PC-9 (cell line): ENCODE results near the gene CDO1. TPM values are rescaled to one million over a fixed set of nuclear protein-coding genes. Genes with fewer than 3 reads are reported as not detected.
"Not testable (repeated sequence)": the region's sequence is repeated elsewhere in the genome, so short reads cannot be mapped to it uniquely, and the experiment has no call there.

ENCODE experiments used
- BruUV-seq: library from RNA; stranded (reverse); fragments of 400-500 nt; replicated peaks from 2 replicates; lab custom pipeline; 2021; lab: Mats Ljungman, UMichigan
- CTCF ChIA-PET: fragments of 300-600 bp; sonication (Branson Sonifier 250); formaldehyde crosslinking; loops from one replicate; lab custom pipeline; 2022; ENCODE audit warnings: antibody characterized with exemption; lab: Charles Lee
- POLR2A ChIA-PET: fragments of 300-600 bp; sonication (Branson Sonifier 250); formaldehyde crosslinking; loops from one replicate; lab custom pipeline; 2022; ENCODE audit warnings: antibody characterized with exemption; ENCODE audit not compliant: unreplicated experiment; lab: Charles Lee
- DNase-seq, 2 experiments: peaks; one replicate each; pipeline versions ENCODE4 v3.0.0 to v3.0.0-alpha.2; 2015 to 2022; ENCODE audit warnings: mixed read lengths in 1 of 2
- H2AFZ ChIP-seq: fragments of 200-600 bp; sonication (generic); 2 replicates; pipeline ENCODE4 v1.8.1; 2017; ENCODE audit warnings: antibody characterized with exemption
- H3F3A ChIP-seq: fragments of 200-600 bp; sonication (generic); 2 replicates; pipeline ENCODE4 v1.8.1; 2017; ENCODE audit warnings: antibody characterized with exemption, mild to moderate bottlenecking, low read depth; ENCODE audit not compliant: insufficient read depth
- H3K27ac ChIP-seq: fragments of 200-600 bp; sonication (generic); 2 replicates; pipeline ENCODE4 v1.6.1; 2016; ENCODE audit warnings: mixed run types
- H3K27me3 ChIP-seq: fragments of 200-600 bp; sonication (generic); 2 replicates; pipeline ENCODE4 v1.6.1; 2016; ENCODE audit warnings: low read depth, mixed run types; ENCODE audit not compliant: insufficient read depth
- H3K36me3 ChIP-seq: fragments of 200-600 bp; sonication (generic); 2 replicates; pipeline ENCODE4 v1.6.1; 2016; ENCODE audit warnings: low read depth, mixed run types
- H3K4me1 ChIP-seq: fragments of 200-600 bp; sonication (generic); replicated peaks from 2 replicates; pipeline ENCODE4 v1.6.1; 2016; ENCODE audit warnings: mixed run types; ENCODE audit not compliant: insufficient read depth
- H3K4me2 ChIP-seq: fragments of 200-600 bp; sonication (generic); 2 replicates; pipeline ENCODE4 v1.6.1; 2017; ENCODE audit warnings: mixed run types
- H3K4me3 ChIP-seq: fragments of 200-600 bp; sonication (generic); 2 replicates; pipeline ENCODE4 v1.6.1; 2016; ENCODE audit warnings: mixed run types
- H3K79me2 ChIP-seq: fragments of 200-600 bp; sonication (generic); 2 replicates; pipeline ENCODE4 v1.6.1; 2017; ENCODE audit warnings: low read depth, mixed run types
- H3K9me2 ChIP-seq: fragments of 200-600 bp; sonication (generic); 2 replicates; pipeline ENCODE4 v1.8.1; 2017; ENCODE audit warnings: mild to moderate bottlenecking; ENCODE audit not compliant: insufficient read depth
- H3K9me3 ChIP-seq: fragments of 200-600 bp; sonication (generic); 2 replicates; pipeline ENCODE4 v1.8.1; 2016; ENCODE audit warnings: low read depth; ENCODE audit not compliant: insufficient read depth
- H4K20me1 ChIP-seq: fragments of 200-600 bp; sonication (generic); 2 replicates; pipeline ENCODE4 v1.8.1; 2017; ENCODE audit not compliant: insufficient read depth
- CTCF ChIP-seq: fragments of 200-600 bp; sonication (generic); conservative IDR thresholded peaks from 2 replicates; pipeline ENCODE4 v1.6.1; 2017; ENCODE audit warnings: mixed run types, antibody characterized with exemption, mild to moderate bottlenecking, moderate library complexity
- EZH2 ChIP-seq: fragments of 200-600 bp; sonication (generic); IDR thresholded peaks from 2 replicates; pipeline ENCODE4 v1.8.0; 2017; ENCODE audit warnings: antibody characterized with exemption, low read depth
- intact Hi-C: fragments of 100-400 bp; cut with micrococcal nuclease; formaldehyde crosslinking; loops from one replicate; pipeline ENCODE4 v1.10.0; 2022; ENCODE audit not compliant: unreplicated experiment
- total RNA-seq: library from RNA; stranded (reverse); gene quantifications from 2 replicates; pipeline ENCODE4 v1.2.3, GENCODE V29; 2021

Gene CDO1
- total RNA-seq, 1 experiment from 2014 or later = not detected

DNA sequence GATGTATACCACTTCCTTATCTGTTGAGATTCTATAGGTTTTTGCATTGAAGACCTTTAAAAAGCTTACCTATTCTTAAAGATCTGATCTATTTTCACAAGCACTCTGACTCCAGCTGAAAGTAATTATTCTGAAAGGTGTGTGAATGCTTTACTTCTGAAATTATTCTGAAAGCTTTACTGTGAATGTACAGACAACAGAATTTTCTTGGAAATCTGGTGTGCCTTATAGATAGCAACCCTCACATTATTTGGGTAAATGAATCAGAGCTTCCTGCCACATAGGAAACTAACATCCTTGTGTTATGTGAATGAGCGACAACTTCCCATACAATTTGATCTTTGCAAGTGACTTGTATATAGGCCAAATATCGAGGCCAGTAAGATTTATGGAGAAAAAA is 6.5 kb downstream of the CDO1 start:
- no TSS peak for BruUV-seq
- Histone ChIP-seq H3F3A (no peaks in the 10 kb centered on the region), H3K27me3 (no peaks in the 10 kb centered on the region), H3K4me1 (peaks cover 10% of the 10 kb centered on the region), H2AFZ (no peak overlapping the region), H3K27ac (no peak overlapping the region), H3K4me3 (no peak overlapping the region), H3K9me3 (no peaks in the 10 kb centered on the region), H3K36me3 (no peaks in the 10 kb centered on the region), H4K20me1 (no peaks in the 10 kb centered on the region), H3K4me2 (no peak overlapping the region), H3K9me2 (no peaks in the 10 kb centered on the region; the same call in 1 of the 2 replicates), H3K79me2 (no peaks in the 10 kb centered on the region)
- TF ChIP-seq CTCF (no peak), EZH2 (no peak)
- intact Hi-C loops = no loop called here
- DNase-seq = no peak
- ChIA-PET POLR2A (no interaction called here), CTCF (no interaction called here)

DNA sequence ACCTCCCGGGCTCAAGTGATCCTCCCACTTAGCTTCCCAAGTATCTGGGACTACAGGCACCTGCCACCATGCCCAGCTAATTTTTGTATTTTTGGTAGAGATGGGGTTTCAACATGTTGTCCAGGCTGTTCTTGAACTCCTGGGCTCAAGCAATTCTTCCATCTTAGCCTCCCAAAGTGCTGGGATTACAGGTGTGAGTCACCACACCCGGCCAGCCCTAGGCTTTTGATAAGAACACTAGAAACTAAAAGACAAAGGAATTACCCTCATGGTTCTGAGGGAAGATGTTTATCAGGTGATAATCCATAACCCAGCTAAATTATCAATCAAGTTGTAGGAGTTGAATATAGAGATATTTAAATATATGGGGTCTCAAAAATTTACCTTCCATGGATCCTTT is 8.4 kb downstream of the CDO1 start:
- H3K79me2 ChIP-seq, H3K4me3 ChIP-seq, intact Hi-C loops, H3K27ac ChIP-seq, H2AFZ ChIP-seq, H3K36me3 ChIP-seq, POLR2A ChIA-PET, H4K20me1 ChIP-seq, H3K4me1 ChIP-seq, H3K9me2 ChIP-seq, DNase-seq, BruUV-seq, H3K4me2 ChIP-seq, H3K27me3 ChIP-seq, H3K9me3 ChIP-seq, H3F3A ChIP-seq, CTCF ChIA-PET: not testable (repeated sequence)

DNA sequence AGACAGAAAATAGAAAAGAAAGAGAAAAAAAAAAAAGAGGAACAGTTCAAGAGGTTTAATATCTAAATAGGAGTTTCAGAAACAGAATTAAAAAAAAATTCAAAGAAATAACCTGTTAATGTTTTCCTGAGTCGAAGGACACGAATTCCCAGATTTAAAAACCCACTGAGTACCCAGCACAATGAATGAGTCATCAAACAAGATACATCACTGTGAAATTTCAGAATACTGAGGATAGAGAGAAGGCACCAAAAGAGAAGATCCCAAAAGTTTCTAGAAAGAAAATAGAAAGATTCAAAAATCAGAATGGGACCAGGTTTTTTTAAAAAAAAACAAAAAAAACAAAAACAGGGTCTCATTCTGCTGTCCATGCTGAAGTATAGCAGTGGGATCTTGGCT is 8.8 kb downstream of the CDO1 start:
- ChIA-PET POLR2A (no interaction called here), CTCF (no interaction called here)
- Histone ChIP-seq H3K27me3 (no peaks in the 10 kb centered on the region), H3K79me2 (no peaks in the 10 kb centered on the region), H2AFZ (no peak overlapping the region), H3K27ac (no peak overlapping the region), H3K36me3 (no peaks in the 10 kb centered on the region), H3K4me3 (no peak overlapping the region), H3K4me1 (peaks cover 10% of the 10 kb centered on the region), H4K20me1 (no peaks in the 10 kb centered on the region), H3K9me3 (no peaks in the 10 kb centered on the region), H3K9me2 (no peaks in the 10 kb centered on the region; the same call in 1 of the 2 replicates), H3K4me2 (no peak overlapping the region), H3F3A (no peaks in the 10 kb centered on the region)
- DNase-seq = no peak
- intact Hi-C loops = no loop called here
- TF ChIP-seq EZH2 (no peak), CTCF (no peak)
- no TSS peak for BruUV-seq

GRCh38 chr5:115806986-115807653 is 9.3 kb downstream of the CDO1 start:
- Histone ChIP-seq H3K27ac (no peak overlapping the region), H3K9me3 (no peaks in the 10 kb centered on the region), H3F3A (no peaks in the 10 kb centered on the region), H2AFZ (no peak overlapping the region), H3K9me2 (no peaks in the 10 kb centered on the region; the same call in 1 of the 2 replicates), H3K27me3 (no peaks in the 10 kb centered on the region), H3K36me3 (no peaks in the 10 kb centered on the region), H3K79me2 (no peaks in the 10 kb centered on the region), H4K20me1 (no peaks in the 10 kb centered on the region), H3K4me3 (no peak overlapping the region), H3K4me1 (peaks cover 10% of the 10 kb centered on the region), H3K4me2 (no peak overlapping the region)
- DNase-seq = no peak
- CTCF ChIA-PET = no interaction called here
- no TSS peak for BruUV-seq
- TF ChIP-seq EZH2 (no peak), CTCF (no peak)
- POLR2A ChIA-PET = no interaction called here
- intact Hi-C loops = no loop called here
